ENCODE data around the gene REV3L.
A peak's percentile ranks its signal among the peaks of the same experiment; 100 is the strongest.

The REV3L gene

DNA sequence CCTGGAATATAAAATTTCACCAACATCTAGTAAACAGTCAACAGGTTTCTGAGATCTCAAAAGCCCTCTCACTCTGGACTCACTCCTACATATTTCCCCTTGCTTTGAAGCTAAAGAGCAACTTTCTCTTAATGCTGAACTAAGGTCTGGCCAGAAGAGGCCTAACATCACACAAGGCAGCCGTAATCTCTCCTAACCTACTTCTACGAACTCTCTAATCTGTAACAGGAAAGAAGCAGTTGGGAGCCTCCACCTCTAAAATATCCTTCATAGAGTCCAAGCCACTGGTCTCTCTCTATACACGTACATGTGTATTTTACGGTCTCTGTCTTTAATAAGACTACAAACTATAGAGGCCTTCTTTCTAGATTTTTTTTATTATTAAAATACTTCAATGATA is 72.0 kb downstream of the REV3L start:
- no peak overlapping the region for H3K4me3 Mint-ChIP-seq
- peaks cover 52% of the 10 kb centered on the region for H3K36me3 Mint-ChIP-seq (ENCODE audit: low read depth)
- H3K27ac Mint-ChIP-seq, result peak overlapping the region; percentile 63
- DNase-seq, result no peak
- no peaks in the 10 kb centered on the region for H3K27me3 Mint-ChIP-seq
- no peaks in the 10 kb centered on the region for H3K9me3 Mint-ChIP-seq
- peaks cover 25% of the 10 kb centered on the region for H3K4me1 Mint-ChIP-seq (ENCODE audit: low read depth)

DNA sequence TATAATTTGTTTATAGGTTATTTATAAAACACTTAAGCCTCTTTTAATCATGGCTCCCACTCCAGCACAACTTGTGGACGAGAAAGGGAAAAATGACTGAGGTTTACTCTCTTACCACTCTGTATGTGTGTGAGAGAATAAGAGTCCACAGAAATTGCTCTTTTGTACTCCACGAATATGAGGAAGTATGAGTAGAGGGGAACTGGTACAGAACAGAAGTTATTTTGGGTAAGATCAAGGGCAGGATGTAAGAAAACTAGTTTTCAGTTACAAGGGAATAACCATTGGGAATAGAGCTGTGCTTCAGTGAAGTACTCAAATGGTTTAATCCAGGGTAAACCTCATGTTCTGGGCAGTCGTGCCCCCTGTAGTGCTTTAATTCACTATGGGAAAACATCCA is 72.6 kb downstream of the REV3L start:
- no peak for DNase-seq
- H3K4me1 Mint-ChIP-seq (ENCODE audit: low read depth), result peaks cover 27% of the 10 kb centered on the region
- H3K9me3 Mint-ChIP-seq, result no peaks in the 10 kb centered on the region
- peaks cover 55% of the 10 kb centered on the region for H3K36me3 Mint-ChIP-seq (ENCODE audit: low read depth)
- no peak overlapping the region for H3K4me3 Mint-ChIP-seq
- no peak overlapping the region for H3K27ac Mint-ChIP-seq
- H3K27me3 Mint-ChIP-seq, result no peaks in the 10 kb centered on the region

DNA sequence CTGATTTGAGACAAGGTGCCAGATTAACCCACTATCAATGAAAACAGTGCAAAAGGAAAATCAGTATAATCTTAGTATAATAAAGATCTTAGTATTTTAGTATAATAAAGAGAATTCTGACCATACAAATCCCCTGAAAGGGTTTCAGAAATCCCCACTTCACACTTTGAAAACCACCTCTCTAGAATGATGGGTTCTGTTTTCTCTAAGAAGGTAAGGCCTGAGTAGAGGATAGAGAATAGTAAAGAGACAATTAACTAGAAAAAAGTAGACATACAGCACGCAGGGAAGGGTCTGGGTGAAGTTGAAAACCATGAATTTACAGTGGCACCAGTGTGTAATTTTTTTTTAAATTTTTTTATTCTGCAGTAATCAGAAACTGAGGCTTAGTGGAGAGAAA is 73.6 kb downstream of the REV3L start:
- H3K27me3 Mint-ChIP-seq, result no peaks in the 10 kb centered on the region
- peaks cover 63% of the 10 kb centered on the region for H3K36me3 Mint-ChIP-seq (ENCODE audit: low read depth)
- H3K9me3 Mint-ChIP-seq, result no peaks in the 10 kb centered on the region

DNA sequence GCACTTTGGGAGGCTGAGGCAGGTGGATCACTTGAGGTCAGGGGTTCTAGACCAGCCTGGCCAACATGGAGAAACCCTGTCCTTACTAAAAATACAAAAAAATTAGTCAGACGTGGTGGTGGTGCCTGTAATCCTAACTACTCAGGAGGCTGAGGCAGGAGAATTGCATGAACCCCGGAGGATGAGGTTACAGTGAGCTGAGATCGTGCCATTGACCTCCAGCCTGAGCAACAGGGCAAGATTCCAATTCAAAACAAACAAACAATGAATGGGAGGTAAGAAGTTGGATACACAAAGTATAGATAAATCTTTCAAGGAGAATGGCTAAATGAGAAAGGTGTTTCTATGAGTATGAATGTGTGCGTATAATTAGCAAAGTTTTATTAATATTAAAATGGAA is 75.3 kb downstream of the REV3L start:
- peaks cover 81% of the 10 kb centered on the region for H3K36me3 Mint-ChIP-seq (ENCODE audit: low read depth)
- no peaks in the 10 kb centered on the region for H3K27me3 Mint-ChIP-seq
- H3K4me3 Mint-ChIP-seq, result no peak overlapping the region
- peaks cover 27% of the 10 kb centered on the region for H3K4me1 Mint-ChIP-seq (ENCODE audit: low read depth)
- no peak overlapping the region for H3K27ac Mint-ChIP-seq
- no peaks in the 10 kb centered on the region for H3K9me3 Mint-ChIP-seq
- no peak for DNase-seq

More for the DNA sequence above, 73.6 kb downstream of the REV3L start:
- H3K4me3 Mint-ChIP-seq, result no peak overlapping the region
- DNase-seq, result no peak
- H3K27ac Mint-ChIP-seq, result no peak overlapping the region
- peaks cover 27% of the 10 kb centered on the region for H3K4me1 Mint-ChIP-seq (ENCODE audit: low read depth)

DNA sequence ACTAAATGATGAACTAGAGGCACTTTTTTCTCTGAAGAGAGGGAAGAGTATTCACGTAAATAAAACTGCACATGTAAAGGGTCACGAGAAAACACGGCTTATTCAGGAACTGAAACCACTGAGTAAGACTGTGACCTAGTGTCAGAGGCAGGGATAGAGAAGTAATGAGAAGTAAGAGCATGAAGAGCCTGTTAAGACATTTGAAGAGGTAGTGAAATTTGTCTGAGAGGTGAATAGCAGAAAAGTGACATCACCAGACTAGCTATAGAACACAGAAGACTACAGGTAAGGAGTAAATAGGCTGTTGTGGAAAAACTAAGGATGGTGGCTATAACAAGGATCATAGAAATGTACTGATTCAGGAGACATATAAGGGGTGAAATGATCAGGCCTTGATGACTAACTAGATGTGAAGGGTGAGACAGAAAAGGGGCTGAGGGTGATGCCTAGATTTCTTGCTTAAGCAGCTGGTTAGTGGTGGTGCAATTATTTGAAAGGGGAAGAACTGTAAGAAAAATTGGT is 76.8 kb downstream of the REV3L start:
- H3K4me1 Mint-ChIP-seq (ENCODE audit: low read depth), result peaks cover 27% of the 10 kb centered on the region
- H3K4me3 Mint-ChIP-seq, result no peak overlapping the region
- DNase-seq, result no peak
- peak overlapping the region; percentile 44 for H3K27ac Mint-ChIP-seq
- no peaks in the 10 kb centered on the region for H3K27me3 Mint-ChIP-seq
- H3K9me3 Mint-ChIP-seq, result no peaks in the 10 kb centered on the region
- H3K36me3 Mint-ChIP-seq (ENCODE audit: low read depth), result peaks cover 81% of the 10 kb centered on the region

DNA sequence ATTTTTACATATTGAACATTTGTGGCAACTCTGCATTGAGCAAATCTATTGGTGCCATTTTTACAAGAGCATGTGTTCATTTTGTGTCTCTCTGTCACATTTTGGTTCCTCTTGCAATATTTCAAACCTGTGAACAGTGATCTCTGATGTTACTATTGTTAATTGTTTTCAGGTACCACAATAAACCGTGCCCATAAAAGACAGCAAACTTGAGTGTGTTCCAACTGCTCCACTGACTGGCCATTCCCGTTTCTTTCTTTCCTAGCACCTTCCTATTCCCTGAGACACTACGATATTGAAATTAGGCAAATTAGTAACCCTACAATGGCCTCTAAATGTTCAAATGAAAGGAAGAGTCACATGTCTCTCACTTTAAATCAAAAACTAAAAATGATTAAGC is 79.6 kb downstream of the REV3L start:
- H3K4me3 Mint-ChIP-seq, result no peak overlapping the region
- H3K27ac Mint-ChIP-seq, result no peak overlapping the region
- peaks cover 16% of the 10 kb centered on the region for H3K4me1 Mint-ChIP-seq (ENCODE audit: low read depth)
- no peak for DNase-seq
- no peaks in the 10 kb centered on the region for H3K9me3 Mint-ChIP-seq
- H3K36me3 Mint-ChIP-seq (ENCODE audit: low read depth), result peaks cover 76% of the 10 kb centered on the region
- H3K27me3 Mint-ChIP-seq, result no peaks in the 10 kb centered on the region

DNA sequence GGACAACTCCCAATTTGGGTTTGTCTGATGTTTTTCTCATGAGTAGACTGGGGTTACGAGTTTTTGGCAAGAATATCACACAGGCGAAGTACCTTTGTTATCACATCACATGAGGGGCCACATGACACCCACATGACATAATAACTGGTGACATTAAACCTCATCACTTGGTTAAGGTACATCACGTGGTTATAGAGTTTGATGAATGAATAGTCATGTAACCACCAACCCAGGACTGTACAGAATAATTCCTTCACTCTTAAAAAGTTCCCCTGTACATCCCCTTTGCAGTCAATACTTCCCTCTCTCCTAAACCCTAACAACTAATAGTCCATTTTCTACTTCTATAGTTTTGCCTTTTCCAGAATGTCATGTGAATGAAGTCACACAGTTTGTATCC is 83.4 kb downstream of the REV3L start:
- Mint-ChIP-seq H3K4me3 (no peak overlapping the region), H3K27me3 (no peaks in the 10 kb centered on the region), H3K9me3 (no peaks in the 10 kb centered on the region), H3K36me3 (ENCODE audit: low read depth) (peaks cover 81% of the 10 kb centered on the region), H3K27ac (no peak overlapping the region), H3K4me1 (ENCODE audit: low read depth) (peaks cover 2% of the 10 kb centered on the region)
- no peak for DNase-seq

DNA sequence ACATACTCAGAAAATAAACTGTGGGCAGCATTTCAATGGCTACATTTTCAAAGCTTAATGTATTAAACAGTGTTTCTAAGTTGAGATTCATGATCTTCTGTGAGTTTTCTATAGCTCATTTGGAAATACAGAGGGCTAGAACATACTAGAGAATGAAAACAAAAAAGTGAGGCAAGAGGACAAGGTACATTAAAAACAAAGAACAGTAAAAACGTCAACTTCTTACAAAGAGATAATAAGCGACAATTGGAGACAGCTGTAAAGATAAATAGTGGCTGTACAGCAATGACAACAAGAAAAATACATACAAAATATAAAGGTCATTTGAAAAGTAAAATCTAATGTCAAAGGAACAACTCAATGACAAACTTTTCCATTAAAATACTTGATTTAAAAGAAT is 94.3 kb downstream of the REV3L start:
- no peak overlapping the region for H3K27ac Mint-ChIP-seq
- DNase-seq, result no peak
- no peaks in the 10 kb centered on the region for H3K27me3 Mint-ChIP-seq
- H3K36me3 Mint-ChIP-seq (ENCODE audit: low read depth), result peaks cover 70% of the 10 kb centered on the region
- no peaks in the 10 kb centered on the region for H3K4me1 Mint-ChIP-seq (ENCODE audit: low read depth)
- no peaks in the 10 kb centered on the region for H3K9me3 Mint-ChIP-seq
- no peak overlapping the region for H3K4me3 Mint-ChIP-seq

DNA sequence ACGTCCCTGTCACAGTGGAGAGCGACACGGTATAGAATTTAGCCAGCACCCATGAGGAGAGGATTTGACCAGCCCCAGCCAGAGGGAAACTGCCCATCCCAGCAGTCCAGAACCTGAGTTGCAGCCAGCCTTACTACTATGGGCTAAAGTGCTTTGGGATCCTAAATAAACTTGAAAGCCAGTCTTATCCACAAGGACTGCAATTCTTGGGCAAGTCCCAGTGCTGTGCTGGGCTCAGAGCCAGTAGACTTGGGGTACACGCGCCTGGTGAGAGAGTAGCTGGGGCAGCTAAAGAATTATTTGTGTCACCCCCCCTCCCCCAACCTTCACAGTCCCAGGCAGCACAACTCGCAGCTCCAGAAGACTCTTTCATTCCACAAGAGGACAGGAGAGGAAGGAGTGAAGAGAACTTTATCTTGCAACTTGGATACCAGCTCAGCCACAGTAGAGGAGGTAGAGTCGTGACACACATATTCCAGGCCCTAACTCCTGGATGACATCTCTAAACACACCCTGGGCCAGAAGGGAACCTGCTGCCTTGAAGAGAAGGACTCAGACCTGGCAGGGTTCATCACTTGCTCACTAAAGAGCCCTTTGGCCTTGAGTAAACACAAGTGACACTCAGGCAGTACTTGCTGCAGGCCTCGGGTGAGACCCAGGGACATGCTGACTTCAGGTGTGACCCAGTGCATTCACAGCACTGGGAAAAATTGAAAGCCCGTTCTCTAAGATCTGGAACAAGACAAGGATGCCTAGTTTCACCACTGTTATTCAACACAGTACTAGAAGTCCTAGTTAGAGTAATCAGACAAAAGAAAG is 100.3 kb downstream of the REV3L start:
- Mint-ChIP-seq H3K27me3 (no peaks in the 10 kb centered on the region), H3K27ac (no peak overlapping the region), H3K4me3 (no peak overlapping the region), H3K36me3 (ENCODE audit: low read depth) (peaks cover 83% of the 10 kb centered on the region), H3K4me1 (ENCODE audit: low read depth) (peaks cover 3% of the 10 kb centered on the region), H3K9me3 (no peaks in the 10 kb centered on the region)
- DNase-seq, result no peak

DNA sequence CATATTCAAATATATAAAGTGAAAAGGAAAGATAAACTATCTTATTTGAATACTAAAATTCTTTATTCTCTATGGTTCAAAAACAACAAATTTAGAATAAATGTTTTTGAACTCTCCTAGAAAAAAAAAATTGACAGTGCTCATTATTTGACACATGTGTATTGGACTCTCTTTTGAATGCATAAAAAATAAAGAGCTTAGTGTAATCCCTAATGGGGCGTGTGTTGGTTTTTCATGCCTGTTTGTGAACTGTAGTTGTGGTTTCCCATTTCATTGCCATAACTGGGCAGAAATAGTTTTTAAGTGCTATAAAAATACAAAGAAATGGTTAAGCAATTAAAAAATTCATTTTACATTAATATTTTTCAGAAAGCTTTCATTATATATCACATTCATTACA is 101.3 kb downstream of the REV3L start:
- no peaks in the 10 kb centered on the region for H3K9me3 Mint-ChIP-seq
- no peak overlapping the region for H3K4me3 Mint-ChIP-seq
- peaks cover 81% of the 10 kb centered on the region for H3K36me3 Mint-ChIP-seq (ENCODE audit: low read depth)
- peaks cover 5% of the 10 kb centered on the region for H3K4me1 Mint-ChIP-seq (ENCODE audit: low read depth)
- no peak overlapping the region for H3K27ac Mint-ChIP-seq
- DNase-seq, result no peak
- H3K27me3 Mint-ChIP-seq, result no peaks in the 10 kb centered on the region

DNA sequence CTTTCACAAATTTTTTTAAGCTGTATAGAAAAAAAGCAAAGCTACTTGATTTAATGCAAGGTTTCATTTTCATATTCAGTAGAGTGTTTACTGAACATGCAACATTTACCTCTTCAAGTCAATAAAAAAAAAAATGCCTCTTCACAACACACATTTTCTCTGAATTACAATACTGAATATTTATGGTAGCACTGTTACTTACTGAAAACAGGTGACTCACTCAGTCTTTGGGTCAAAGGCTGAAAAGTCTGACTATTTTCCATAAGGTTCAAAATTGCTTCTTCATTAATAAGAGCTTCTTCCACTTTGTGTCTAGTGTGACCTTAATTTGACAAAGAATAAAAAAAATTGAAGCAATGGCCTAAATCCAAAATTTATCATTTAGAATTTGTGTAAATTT is 101.9 kb downstream of the REV3L start:
- DNase-seq, result no peak
- Mint-ChIP-seq H3K36me3 (ENCODE audit: low read depth) (peaks cover 82% of the 10 kb centered on the region), H3K27me3 (no peaks in the 10 kb centered on the region), H3K4me3 (no peak overlapping the region), H3K9me3 (no peaks in the 10 kb centered on the region), H3K27ac (no peak overlapping the region), H3K4me1 (ENCODE audit: low read depth) (peaks cover 6% of the 10 kb centered on the region)

DNA sequence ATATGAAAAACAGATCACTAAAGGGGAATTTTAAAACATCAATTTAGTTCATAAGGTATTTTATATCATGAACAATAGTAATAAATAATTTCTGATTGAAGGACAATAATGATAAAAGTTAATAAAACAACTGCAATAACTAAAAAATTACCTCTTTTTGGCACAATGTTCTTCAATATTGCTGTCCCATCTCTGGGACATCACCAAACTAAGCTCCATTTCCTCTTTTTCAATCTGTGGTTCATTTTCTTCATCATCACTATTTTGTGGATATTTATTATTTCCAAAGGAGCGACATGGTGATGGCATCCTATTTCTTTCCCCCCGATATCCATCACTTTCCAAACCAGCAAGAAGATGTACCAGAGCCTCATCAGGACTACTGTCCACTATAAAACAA is 103.2 kb downstream of the REV3L start:
- no peak for DNase-seq
- Mint-ChIP-seq H3K4me1 (ENCODE audit: low read depth) (peaks cover 7% of the 10 kb centered on the region), H3K4me3 (no peak overlapping the region), H3K9me3 (no peaks in the 10 kb centered on the region), H3K27me3 (no peaks in the 10 kb centered on the region), H3K36me3 (ENCODE audit: low read depth) (peaks cover 86% of the 10 kb centered on the region), H3K27ac (no peak overlapping the region)

DNA sequence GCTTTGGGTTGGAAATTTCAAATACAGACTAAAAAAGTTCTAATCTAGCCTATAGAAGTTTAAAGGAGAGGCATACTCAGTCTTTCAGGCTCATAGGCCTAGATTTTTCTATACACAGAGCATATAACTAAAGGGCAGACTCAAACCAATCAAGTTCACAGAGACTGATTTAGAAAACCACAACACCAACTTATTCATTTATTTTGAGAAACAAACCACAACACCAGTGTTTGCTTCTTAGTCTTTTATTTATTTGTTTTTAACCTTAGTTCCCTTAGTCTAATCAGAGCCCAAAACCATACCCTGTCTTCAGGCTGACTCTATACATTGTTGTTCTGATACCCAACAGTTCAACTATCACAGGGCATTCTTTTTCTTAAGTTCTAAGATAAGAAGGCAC is 103.7 kb downstream of the REV3L start:
- H3K36me3 Mint-ChIP-seq (ENCODE audit: low read depth), result peaks cover 86% of the 10 kb centered on the region
- H3K4me1 Mint-ChIP-seq (ENCODE audit: low read depth), result peaks cover 7% of the 10 kb centered on the region
- H3K27ac Mint-ChIP-seq, result no peak overlapping the region
- H3K9me3 Mint-ChIP-seq, result no peaks in the 10 kb centered on the region
- no peak for DNase-seq
- H3K27me3 Mint-ChIP-seq, result no peaks in the 10 kb centered on the region
- no peak overlapping the region for H3K4me3 Mint-ChIP-seq

DNA sequence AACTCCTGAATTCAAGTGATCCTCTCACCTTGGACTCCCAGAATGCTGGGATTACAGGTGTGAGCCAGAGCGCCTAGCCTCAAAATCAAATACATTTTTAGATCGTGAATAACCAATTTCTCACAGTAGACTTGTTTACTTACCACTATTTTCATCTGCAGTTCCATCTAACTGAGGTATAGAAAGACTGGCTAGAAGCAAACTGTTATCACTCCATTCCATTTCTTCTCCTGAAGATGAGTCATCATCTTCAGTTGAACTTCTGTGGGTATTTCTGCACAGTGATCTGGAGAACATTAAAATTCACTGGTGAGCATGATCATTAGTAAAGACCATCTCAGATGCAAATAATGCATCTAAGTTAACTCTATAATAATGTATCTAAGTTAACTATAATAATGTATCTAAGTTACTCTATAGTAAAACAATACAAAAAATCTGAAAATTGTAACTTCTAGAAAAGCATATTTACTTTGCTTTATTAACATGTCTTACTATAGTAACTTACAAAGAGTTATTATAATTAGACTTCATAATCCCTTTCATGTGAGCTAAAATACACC is 105.4 kb downstream of the REV3L start:
- H3K4me3 Mint-ChIP-seq, result no peak overlapping the region

DNA sequence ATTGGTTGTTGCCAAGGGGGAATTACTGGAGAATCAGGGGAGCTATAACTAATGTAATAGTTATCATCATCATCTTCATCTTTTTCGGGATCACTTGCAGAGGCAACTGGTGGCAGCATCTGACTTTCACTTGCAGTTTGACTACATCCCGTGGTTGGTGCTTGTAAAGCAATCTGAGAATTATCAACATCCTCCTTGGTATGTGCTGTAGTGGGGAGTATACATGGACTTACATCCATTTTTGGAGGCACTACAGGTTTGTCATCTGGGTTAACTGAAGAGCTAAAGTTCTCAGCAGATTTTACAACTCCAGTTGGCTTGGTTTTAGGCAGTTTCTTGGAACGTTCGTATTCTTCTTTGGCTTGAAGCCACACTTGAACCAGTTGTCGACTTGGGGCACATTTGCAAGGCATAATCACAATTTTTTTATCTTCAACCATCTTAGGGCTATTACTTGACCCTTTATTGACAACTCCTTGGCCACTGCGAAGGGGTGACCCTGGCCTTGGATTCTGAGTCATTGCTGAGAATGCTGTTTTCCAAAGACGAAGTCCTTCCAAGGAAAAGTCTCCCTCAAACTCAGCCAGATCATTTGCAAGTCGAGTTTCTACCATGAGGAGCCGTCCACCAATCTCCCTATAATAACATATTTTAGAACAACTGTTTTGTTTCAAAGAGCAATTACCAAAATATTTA is 115.5 kb downstream of the REV3L start:
- Mint-ChIP-seq H3K4me1 (ENCODE audit: low read depth) (peaks cover 11% of the 10 kb centered on the region), H3K27ac (no peak overlapping the region), H3K27me3 (no peaks in the 10 kb centered on the region), H3K36me3 (ENCODE audit: low read depth) (peaks cover 46% of the 10 kb centered on the region), H3K4me3 (no peak overlapping the region), H3K9me3 (no peaks in the 10 kb centered on the region)
- no peak for DNase-seq

More for the DNA sequence above, 105.4 kb downstream of the REV3L start:
- no peaks in the 10 kb centered on the region for H3K9me3 Mint-ChIP-seq
- no peak for DNase-seq
- H3K36me3 Mint-ChIP-seq (ENCODE audit: low read depth), result peaks cover 86% of the 10 kb centered on the region
- no peaks in the 10 kb centered on the region for H3K27me3 Mint-ChIP-seq
- peaks cover 7% of the 10 kb centered on the region for H3K4me1 Mint-ChIP-seq (ENCODE audit: low read depth)
- no peak overlapping the region for H3K27ac Mint-ChIP-seq

Measured in activated T-cell treated with anti-CD3 and anti-CD28 coated beads, Interleukin-2, amount 50 U/mL, for 24 hours (primary cell).